ENCODE measurements around the gene IL12RB2.

The IL12RB2 gene

GRCh38 chr1:67294836-67295617 lies 12.6 kb upstream of the IL12RB2 start:
- peak overlapping the region; percentile 8 for H3K27ac Mint-ChIP-seq
- DNase-seq: no peak
- H3K4me3 Mint-ChIP-seq: no peak overlapping the region
- H3K27me3 Mint-ChIP-seq: peaks cover 4% of the 10 kb centered on the region
- peaks cover 4% of the 10 kb centered on the region for H3K9me3 Mint-ChIP-seq
- peaks cover 26% of the 10 kb centered on the region for H3K4me1 Mint-ChIP-seq (ENCODE audit: low read depth)
- no peaks in the 10 kb centered on the region for H3K36me3 Mint-ChIP-seq (ENCODE audit: low read depth)

GRCh38 chr1:67298762-67299161 lies 8.9 kb upstream of the IL12RB2 start:
- peaks cover 4% of the 10 kb centered on the region for H3K27me3 Mint-ChIP-seq
- no peak for DNase-seq
- H3K36me3 Mint-ChIP-seq (ENCODE audit: low read depth): no peaks in the 10 kb centered on the region
- H3K27ac Mint-ChIP-seq: no peak overlapping the region
- H3K4me1 Mint-ChIP-seq (ENCODE audit: low read depth): peaks cover 43% of the 10 kb centered on the region
- no peak overlapping the region for H3K4me3 Mint-ChIP-seq
- peaks cover 2% of the 10 kb centered on the region for H3K9me3 Mint-ChIP-seq

- no peak for DNase-seq
- Mint-ChIP-seq H3K4me1 (ENCODE audit: low read depth) (peaks cover 46% of the 10 kb centered on the region), H3K9me3 (peaks cover 2% of the 10 kb centered on the region), H3K27me3 (peaks cover 5% of the 10 kb centered on the region), H3K4me3 (no peak overlapping the region), H3K36me3 (ENCODE audit: low read depth) (no peaks in the 10 kb centered on the region), H3K27ac (no peak overlapping the region)
Observed at GRCh38 chr1:67299296-67299695, 8.4 kb upstream of the IL12RB2 start.

- no peak overlapping the region for H3K4me3 Mint-ChIP-seq
- peaks cover 6% of the 10 kb centered on the region for H3K27me3 Mint-ChIP-seq
- H3K4me1 Mint-ChIP-seq (ENCODE audit: low read depth): peaks cover 42% of the 10 kb centered on the region
- H3K27ac Mint-ChIP-seq: no peak overlapping the region
- no peaks in the 10 kb centered on the region for H3K36me3 Mint-ChIP-seq (ENCODE audit: low read depth)
- no peak for DNase-seq
- H3K9me3 Mint-ChIP-seq: no peaks in the 10 kb centered on the region
Observed at GRCh38 chr1:67300561-67300960, 7.1 kb upstream of the IL12RB2 start.

GRCh38 chr1:67304023-67304422 lies 3.6 kb upstream of the IL12RB2 start:
- H3K27ac Mint-ChIP-seq: peak overlapping the region; percentile 93
- H3K36me3 Mint-ChIP-seq (ENCODE audit: low read depth): peaks cover 12% of the 10 kb centered on the region
- H3K9me3 Mint-ChIP-seq: no peaks in the 10 kb centered on the region
- no peak overlapping the region for H3K4me3 Mint-ChIP-seq
- H3K4me1 Mint-ChIP-seq (ENCODE audit: low read depth): peaks cover 47% of the 10 kb centered on the region
- peaks cover 2% of the 10 kb centered on the region for H3K27me3 Mint-ChIP-seq
- DNase-seq: no peak

GRCh38 chr1:67306547-67306946 lies 1.1 kb upstream of the IL12RB2 start:
- Mint-ChIP-seq H3K27me3 (peaks cover 2% of the 10 kb centered on the region), H3K4me3 (peak overlapping the region; percentile 96), H3K4me1 (ENCODE audit: low read depth) (peaks cover 64% of the 10 kb centered on the region), H3K36me3 (ENCODE audit: low read depth) (peaks cover 36% of the 10 kb centered on the region), H3K9me3 (no peaks in the 10 kb centered on the region), H3K27ac (peak overlapping the region; percentile 96)
- DNase-seq: no peak

GRCh38 chr1:67308136-67308535 lies 463 bp downstream of the IL12RB2 start:
- peaks cover 52% of the 10 kb centered on the region for H3K36me3 Mint-ChIP-seq (ENCODE audit: low read depth)
- no peaks in the 10 kb centered on the region for H3K9me3 Mint-ChIP-seq
- peaks cover 2% of the 10 kb centered on the region for H3K27me3 Mint-ChIP-seq
- H3K27ac Mint-ChIP-seq: peak overlapping the region; percentile 98
- H3K4me1 Mint-ChIP-seq (ENCODE audit: low read depth): peaks cover 68% of the 10 kb centered on the region
- H3K4me3 Mint-ChIP-seq: peak overlapping the region; percentile 96
- peak; percentile 66 for DNase-seq

- no peaks in the 10 kb centered on the region for H3K9me3 Mint-ChIP-seq
- H3K27me3 Mint-ChIP-seq: no peaks in the 10 kb centered on the region
- H3K36me3 Mint-ChIP-seq (ENCODE audit: low read depth): peaks cover 65% of the 10 kb centered on the region
- H3K27ac Mint-ChIP-seq: peak overlapping the region; percentile 83
- no peak for DNase-seq
- H3K4me3 Mint-ChIP-seq: peak overlapping the region; percentile 96
- H3K4me1 Mint-ChIP-seq (ENCODE audit: low read depth): peaks cover 57% of the 10 kb centered on the region
Observed at GRCh38 chr1:67312615-67313014, 4.9 kb downstream of the IL12RB2 start.

- H3K4me1 Mint-ChIP-seq (ENCODE audit: low read depth): peaks cover 55% of the 10 kb centered on the region
- peak overlapping the region; percentile 96 for H3K4me3 Mint-ChIP-seq
- H3K27ac Mint-ChIP-seq: peak overlapping the region; percentile 88
- no peaks in the 10 kb centered on the region for H3K27me3 Mint-ChIP-seq
- no peaks in the 10 kb centered on the region for H3K9me3 Mint-ChIP-seq
- H3K36me3 Mint-ChIP-seq (ENCODE audit: low read depth): peaks cover 57% of the 10 kb centered on the region
- DNase-seq: no peak
Observed at GRCh38 chr1:67313934-67314671, 6.4 kb downstream of the IL12RB2 start.

GRCh38 chr1:67314696-67315095 lies 7.0 kb downstream of the IL12RB2 start:
- Mint-ChIP-seq H3K4me1 (ENCODE audit: low read depth) (peaks cover 52% of the 10 kb centered on the region), H3K27me3 (no peaks in the 10 kb centered on the region), H3K36me3 (ENCODE audit: low read depth) (peaks cover 57% of the 10 kb centered on the region), H3K9me3 (no peaks in the 10 kb centered on the region), H3K27ac (peak overlapping the region; percentile 88), H3K4me3 (peak overlapping the region; percentile 96)
- DNase-seq: no peak

GRCh38 chr1:67316180-67316902 lies 8.7 kb downstream of the IL12RB2 start:
- DNase-seq: no peak
- Mint-ChIP-seq H3K27ac (no peak overlapping the region), H3K27me3 (no peaks in the 10 kb centered on the region), H3K4me3 (no peak overlapping the region), H3K36me3 (ENCODE audit: low read depth) (peaks cover 58% of the 10 kb centered on the region), H3K9me3 (no peaks in the 10 kb centered on the region), H3K4me1 (ENCODE audit: low read depth) (peaks cover 47% of the 10 kb centered on the region)

- Mint-ChIP-seq H3K4me1 (ENCODE audit: low read depth) (peaks cover 48% of the 10 kb centered on the region), H3K36me3 (ENCODE audit: low read depth) (peaks cover 58% of the 10 kb centered on the region)
Observed at GRCh38 chr1:67316918-67317317, 9.2 kb downstream of the IL12RB2 start.

GRCh38 chr1:67317803-67318202 lies 10.1 kb downstream of the IL12RB2 start:
- Mint-ChIP-seq H3K36me3 (ENCODE audit: low read depth) (peaks cover 58% of the 10 kb centered on the region), H3K27me3 (no peaks in the 10 kb centered on the region)

More at GRCh38 chr1:67316918-67317317, 9.2 kb downstream of the IL12RB2 start:
- Mint-ChIP-seq H3K9me3 (no peaks in the 10 kb centered on the region), H3K4me3 (no peak overlapping the region), H3K27ac (no peak overlapping the region), H3K27me3 (no peaks in the 10 kb centered on the region)
- DNase-seq: no peak

GRCh38 chr1:67322442-67322841 lies 14.8 kb downstream of the IL12RB2 start:
- Mint-ChIP-seq H3K4me1 (ENCODE audit: low read depth) (peaks cover 37% of the 10 kb centered on the region), H3K9me3 (no peaks in the 10 kb centered on the region), H3K27ac (peak overlapping the region; percentile 55), H3K4me3 (no peak overlapping the region), H3K36me3 (ENCODE audit: low read depth) (peaks cover 79% of the 10 kb centered on the region), H3K27me3 (no peaks in the 10 kb centered on the region)
- DNase-seq: no peak

More at GRCh38 chr1:67317803-67318202, 10.1 kb downstream of the IL12RB2 start:
- H3K4me1 Mint-ChIP-seq (ENCODE audit: low read depth): peaks cover 48% of the 10 kb centered on the region
- no peak overlapping the region for H3K27ac Mint-ChIP-seq
- no peak for DNase-seq
- no peaks in the 10 kb centered on the region for H3K9me3 Mint-ChIP-seq
- no peak overlapping the region for H3K4me3 Mint-ChIP-seq
